D721Med (cell line): ENCODE results near the gene DLST.

Experiments used
- DNase-seq: peaks from one replicate; pipeline ENCODE4 v3.0.0; 2011; ENCODE audit warnings: low spot score; ENCODE audit not compliant: insufficient read length
- FAIRE-seq: peaks from 2 replicates; lab custom pipeline; 2011; peaks lifted over from hg19 to GRCh38; lab: Jason Lieb, UNC
- CTCF ChIP-seq: IDR thresholded peaks from 2 replicates; pipeline ENCODE4 v1.5.1; 2012; ENCODE audit warnings: mild to moderate bottlenecking, control low read depth; ENCODE audit not compliant: insufficient read depth; ENCODE audit errors: missing control alignments

DLST gene

GRCh38 chr14:74840603-74841030, 41.1 kb upstream of the DLST start:
- DNase-seq (no peak), FAIRE-seq (peak; percentile 29)

GRCh38 chr14:74841230-74842207, 40.2 kb upstream of the DLST start:
- DNase-seq = no peak
- FAIRE-seq = no peak
- TF ChIP-seq CTCF = no peak

More at GRCh38 chr14:74840603-74841030, 41.1 kb upstream of the DLST start:
- no peak for TF ChIP-seq CTCF

- DNase-seq (no peak), FAIRE-seq (no peak)
- no peak for TF ChIP-seq CTCF
These were observed 38.1 kb upstream of the DLST start for GRCh38 chr14:74843653-74844052.

- FAIRE-seq = no peak
- no peak for TF ChIP-seq CTCF
- DNase-seq = no peak
These were observed 35.5 kb upstream of the DLST start for GRCh38 chr14:74846168-74846567.

GRCh38 chr14:74846968-74847665, 34.6 kb upstream of the DLST start:
- no peak for TF ChIP-seq CTCF
- FAIRE-seq (no peak), DNase-seq (no peak)

- no peak for TF ChIP-seq CTCF
- DNase-seq (no peak), FAIRE-seq (no peak)
These were observed 32.9 kb upstream of the DLST start for GRCh38 chr14:74848768-74849167.
